Measurements from ENCODE around the gene ITPKC.

DNA sequence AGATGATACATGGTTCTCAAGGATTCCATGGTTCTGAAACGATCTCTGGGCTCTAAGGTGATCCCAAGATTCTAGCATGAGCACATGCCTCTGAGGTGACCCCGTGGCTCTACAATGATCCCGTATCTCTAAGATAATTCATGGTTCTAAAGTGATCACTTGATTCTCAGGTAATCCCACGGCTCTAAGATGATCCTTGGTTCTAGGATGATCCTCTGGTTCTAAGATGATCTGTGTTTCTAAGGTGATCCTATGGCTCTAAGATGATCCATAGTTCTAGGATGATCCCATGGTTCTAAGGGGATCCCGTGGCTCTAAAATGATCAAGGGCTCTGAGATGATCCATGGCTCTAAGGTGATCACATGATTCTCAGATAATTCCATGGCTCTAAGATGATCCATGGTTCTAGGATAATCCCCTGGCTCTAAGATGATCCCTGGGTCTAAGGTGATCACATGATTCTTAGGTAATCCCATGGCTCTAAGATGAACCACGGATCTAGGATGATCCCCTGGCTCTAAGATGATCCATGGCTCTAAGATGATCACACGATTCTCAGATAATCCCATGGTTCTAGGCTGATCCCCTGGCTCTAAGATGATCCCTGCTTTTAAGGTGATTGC is 47.8 kb upstream of the ITPKC start:
- no peak for TF ChIP-seq STAT1 (conservative IDR thresholded peaks at IDR 0.05)
- TF ChIP-seq, protein P1, sequence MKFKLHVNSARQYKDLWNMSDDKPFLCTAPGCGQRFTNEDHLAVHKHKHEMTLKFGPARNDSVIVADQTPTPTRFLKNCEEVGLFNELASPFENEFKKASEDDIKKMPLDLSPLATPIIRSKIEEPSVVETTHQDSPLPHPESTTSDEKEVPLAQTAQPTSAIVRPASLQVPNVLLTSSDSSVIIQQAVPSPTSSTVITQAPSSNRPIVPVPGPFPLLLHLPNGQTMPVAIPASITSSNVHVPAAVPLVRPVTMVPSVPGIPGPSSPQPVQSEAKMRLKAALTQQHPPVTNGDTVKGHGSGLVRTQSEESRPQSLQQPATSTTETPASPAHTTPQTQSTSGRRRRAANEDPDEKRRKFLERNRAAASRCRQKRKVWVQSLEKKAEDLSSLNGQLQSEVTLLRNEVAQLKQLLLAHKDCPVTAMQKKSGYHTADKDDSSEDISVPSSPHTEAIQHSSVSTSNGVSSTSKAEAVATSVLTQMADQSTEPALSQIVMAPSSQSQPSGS (IDR thresholded peaks at IDR 0.05; ENCODE audit: low read length) = no peak
- TF ChIP-seq, protein P2, sequence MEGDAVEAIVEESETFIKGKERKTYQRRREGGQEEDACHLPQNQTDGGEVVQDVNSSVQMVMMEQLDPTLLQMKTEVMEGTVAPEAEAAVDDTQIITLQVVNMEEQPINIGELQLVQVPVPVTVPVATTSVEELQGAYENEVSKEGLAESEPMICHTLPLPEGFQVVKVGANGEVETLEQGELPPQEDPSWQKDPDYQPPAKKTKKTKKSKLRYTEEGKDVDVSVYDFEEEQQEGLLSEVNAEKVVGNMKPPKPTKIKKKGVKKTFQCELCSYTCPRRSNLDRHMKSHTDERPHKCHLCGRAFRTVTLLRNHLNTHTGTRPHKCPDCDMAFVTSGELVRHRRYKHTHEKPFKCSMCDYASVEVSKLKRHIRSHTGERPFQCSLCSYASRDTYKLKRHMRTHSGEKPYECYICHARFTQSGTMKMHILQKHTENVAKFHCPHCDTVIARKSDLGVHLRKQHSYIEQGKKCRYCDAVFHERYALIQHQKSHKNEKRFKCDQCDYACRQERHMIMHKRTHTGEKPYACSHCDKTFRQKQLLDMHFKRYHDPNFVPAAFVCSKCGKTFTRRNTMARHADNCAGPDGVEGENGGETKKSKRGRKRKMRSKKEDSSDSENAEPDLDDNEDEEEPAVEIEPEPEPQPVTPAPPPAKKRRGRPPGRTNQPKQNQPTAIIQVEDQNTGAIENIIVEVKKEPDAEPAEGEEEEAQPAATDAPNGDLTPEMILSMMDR (IDR thresholded peaks at IDR 0.05 in 2 of 3, conservative IDR thresholded peaks at IDR 0.05 in 1 of 3; ENCODE audit: control insufficient read depth in 2 of 3, extremely low read depth in 1 of 3, insufficient read depth in 1 of 3, low read depth in 3 of 3, low read length in 3 of 3) = no peak
- TF ChIP-seq TAF1 (IDR thresholded peaks at IDR 0.05; ENCODE audit: borderline replicate concordance, low read depth, low read length) = no peak
- no peak for TF ChIP-seq POLR2A (IDR thresholded peaks at IDR 0.05; ENCODE audit: low read depth, low read length)
- no peak for TF ChIP-seq ATF7 (IDR thresholded peaks at IDR 0.05; ENCODE audit: low read depth)
- TF ChIP-seq RBBP5 (conservative IDR thresholded peaks at IDR 0.05) = no peak
- TF ChIP-seq SIN3A (IDR thresholded peaks at IDR 0.05; ENCODE audit: low read depth, low read length) = no peak
- TF ChIP-seq SMC3 (IDR thresholded peaks at IDR 0.05; ENCODE audit: borderline replicate concordance, low read length) = no peak
- TF ChIP-seq RAD21 (IDR thresholded peaks at IDR 0.05; ENCODE audit: insufficient read depth, low read depth, low read length) = no peak
- TF ChIP-seq, protein P3, sequence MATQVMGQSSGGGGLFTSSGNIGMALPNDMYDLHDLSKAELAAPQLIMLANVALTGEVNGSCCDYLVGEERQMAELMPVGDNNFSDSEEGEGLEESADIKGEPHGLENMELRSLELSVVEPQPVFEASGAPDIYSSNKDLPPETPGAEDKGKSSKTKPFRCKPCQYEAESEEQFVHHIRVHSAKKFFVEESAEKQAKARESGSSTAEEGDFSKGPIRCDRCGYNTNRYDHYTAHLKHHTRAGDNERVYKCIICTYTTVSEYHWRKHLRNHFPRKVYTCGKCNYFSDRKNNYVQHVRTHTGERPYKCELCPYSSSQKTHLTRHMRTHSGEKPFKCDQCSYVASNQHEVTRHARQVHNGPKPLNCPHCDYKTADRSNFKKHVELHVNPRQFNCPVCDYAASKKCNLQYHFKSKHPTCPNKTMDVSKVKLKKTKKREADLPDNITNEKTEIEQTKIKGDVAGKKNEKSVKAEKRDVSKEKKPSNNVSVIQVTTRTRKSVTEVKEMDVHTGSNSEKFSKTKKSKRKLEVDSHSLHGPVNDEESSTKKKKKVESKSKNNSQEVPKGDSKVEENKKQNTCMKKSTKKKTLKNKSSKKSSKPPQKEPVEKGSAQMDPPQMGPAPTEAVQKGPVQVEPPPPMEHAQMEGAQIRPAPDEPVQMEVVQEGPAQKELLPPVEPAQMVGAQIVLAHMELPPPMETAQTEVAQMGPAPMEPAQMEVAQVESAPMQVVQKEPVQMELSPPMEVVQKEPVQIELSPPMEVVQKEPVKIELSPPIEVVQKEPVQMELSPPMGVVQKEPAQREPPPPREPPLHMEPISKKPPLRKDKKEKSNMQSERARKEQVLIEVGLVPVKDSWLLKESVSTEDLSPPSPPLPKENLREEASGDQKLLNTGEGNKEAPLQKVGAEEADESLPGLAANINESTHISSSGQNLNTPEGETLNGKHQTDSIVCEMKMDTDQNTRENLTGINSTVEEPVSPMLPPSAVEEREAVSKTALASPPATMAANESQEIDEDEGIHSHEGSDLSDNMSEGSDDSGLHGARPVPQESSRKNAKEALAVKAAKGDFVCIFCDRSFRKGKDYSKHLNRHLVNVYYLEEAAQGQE (IDR thresholded peaks at IDR 0.05; ENCODE audit: low read depth, low read length) = no peak
- TF ChIP-seq MXI1 (IDR thresholded peaks at IDR 0.05; ENCODE audit: low read depth, low read length) = no peak
- no peak for TF ChIP-seq POLR2AphosphoS5 (IDR thresholded peaks at IDR 0.05; ENCODE audit: low read length)
- TF ChIP-seq GABPA (IDR thresholded peaks at IDR 0.05; ENCODE audit: low read depth) = no peak

Data from GM12878 (cell line).